Skin of body (tissue), 2 donors: ENCODE measurements around the gene DELE1. TPM values are rescaled to one million over a fixed set of nuclear protein-coding genes. Genes with fewer than 3 reads are reported as not detected.

Source experiments
- DNase-seq: peaks from one replicate; lab custom pipeline; 2025; lab: John Stamatoyannopoulos, UW
- total RNA-seq: library from RNA; depleted of rRNA; stranded (reverse); fragments of >200 nt; gene quantifications from one replicate; pipeline ENCODE4 v1.2.3, GENCODE V29; 2014

Gene DELE1, protein sequence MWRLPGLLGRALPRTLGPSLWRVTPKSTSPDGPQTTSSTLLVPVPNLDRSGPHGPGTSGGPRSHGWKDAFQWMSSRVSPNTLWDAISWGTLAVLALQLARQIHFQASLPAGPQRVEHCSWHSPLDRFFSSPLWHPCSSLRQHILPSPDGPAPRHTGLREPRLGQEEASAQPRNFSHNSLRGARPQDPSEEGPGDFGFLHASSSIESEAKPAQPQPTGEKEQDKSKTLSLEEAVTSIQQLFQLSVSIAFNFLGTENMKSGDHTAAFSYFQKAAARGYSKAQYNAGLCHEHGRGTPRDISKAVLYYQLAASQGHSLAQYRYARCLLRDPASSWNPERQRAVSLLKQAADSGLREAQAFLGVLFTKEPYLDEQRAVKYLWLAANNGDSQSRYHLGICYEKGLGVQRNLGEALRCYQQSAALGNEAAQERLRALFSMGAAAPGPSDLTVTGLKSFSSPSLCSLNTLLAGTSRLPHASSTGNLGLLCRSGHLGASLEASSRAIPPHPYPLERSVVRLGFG
- total RNA-seq, result 43.8 TPM

DNA sequence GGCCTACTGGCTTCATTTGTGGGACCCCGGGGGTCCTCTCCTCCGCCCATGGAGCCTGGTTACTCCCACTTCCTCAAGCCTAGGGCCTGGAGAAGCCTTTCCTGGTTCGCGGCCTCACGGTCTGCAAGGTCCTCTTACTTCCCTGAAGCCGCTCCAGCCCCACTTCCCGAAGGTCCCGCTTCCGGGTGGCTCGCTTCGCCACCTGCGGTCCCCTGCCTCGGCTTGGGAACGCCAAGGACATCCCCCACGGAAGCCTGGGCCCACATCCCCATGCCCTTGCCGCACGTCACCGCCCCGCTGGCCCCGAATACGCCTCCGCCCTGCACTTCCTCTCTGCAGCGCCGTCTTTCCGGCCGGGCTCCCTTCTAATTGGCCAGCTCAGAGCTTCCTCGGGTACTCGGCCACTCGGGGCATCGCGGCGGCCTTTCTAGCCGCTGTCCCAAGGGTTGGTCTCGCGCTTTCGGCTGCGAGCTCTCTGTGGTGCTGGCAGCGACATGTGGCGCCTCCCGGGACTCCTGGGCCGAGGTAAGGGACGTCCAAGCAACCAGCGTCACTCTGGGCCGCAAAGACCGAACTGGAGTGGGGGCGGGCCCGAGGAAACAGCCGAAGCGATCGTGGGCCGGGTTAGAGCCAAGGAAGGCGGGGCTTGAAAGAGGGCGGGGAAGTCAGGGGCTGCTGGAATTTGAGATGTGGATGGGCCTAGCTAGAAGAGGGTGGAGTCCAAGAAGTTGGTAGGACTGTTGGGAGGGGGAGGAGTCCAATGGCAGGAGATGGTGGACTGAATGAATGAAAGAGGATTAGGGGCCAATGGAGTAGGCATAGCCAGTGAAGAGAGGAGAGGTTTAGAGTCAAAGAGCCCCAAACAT is at the start of gene DELE1:
TSS of gene DELE1 (plus strand) at position 424 of the 866 bp plus-strand sequence. CDS start at position 495, 71 bp downstream.
- peak; percentile 89 for DNase-seq

DNA sequence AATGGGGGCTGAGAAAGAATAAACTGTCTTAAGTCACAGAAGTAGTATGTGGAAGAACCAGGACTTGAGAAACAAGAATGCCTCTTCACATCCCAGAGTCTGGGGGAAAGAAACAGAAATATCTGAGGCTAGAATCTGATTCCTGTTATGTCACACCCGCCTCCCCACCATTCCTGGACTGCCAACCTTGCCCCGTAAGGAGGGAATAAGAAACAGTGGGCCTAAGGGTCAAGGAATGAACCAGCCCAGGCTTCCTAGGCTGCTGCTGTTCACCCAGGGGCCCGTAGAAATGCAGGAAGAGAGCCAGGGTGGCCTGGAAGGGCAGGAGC is 49.8 kb upstream of the DELE1 start:
- no peak for DNase-seq

DNA sequence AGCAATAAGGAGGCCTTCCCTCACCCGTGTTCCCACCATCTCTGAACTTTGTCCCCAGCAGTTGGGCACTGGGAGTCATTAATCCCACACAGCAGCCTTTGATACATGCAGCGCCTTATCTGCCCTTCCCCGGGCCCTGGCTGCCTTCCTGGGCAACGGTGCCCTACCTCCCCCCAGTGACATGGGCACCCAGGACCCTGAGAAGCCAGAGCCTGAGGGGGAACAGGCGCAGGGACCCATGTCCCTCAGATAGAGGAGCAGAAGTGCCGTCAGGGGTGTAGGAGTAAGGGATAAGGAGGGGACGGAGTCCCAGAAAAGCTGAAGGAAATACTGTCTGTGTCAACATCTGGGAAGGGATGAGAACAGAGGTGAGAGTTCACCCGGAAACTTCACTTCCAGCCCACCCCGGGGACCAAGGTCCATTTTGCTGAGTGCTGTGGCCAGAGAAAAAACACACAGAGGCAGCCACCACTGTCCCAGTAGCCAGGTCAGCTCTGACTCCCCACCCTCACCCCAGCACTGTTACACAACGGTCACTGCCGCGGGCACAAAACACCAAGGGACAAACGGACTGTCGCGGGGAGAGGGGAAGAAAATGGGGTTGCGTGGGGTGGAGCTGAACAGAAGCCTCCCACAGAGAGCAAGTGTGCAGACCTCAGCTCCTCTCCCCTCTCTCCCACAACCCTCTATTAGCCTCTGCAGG is 49.3 kb upstream of the DELE1 start:
- DNase-seq, result no peak

GRCh38 chr5:141875022-141875740 is 48.5 kb upstream of the DELE1 start:
- no peak for DNase-seq

DNA sequence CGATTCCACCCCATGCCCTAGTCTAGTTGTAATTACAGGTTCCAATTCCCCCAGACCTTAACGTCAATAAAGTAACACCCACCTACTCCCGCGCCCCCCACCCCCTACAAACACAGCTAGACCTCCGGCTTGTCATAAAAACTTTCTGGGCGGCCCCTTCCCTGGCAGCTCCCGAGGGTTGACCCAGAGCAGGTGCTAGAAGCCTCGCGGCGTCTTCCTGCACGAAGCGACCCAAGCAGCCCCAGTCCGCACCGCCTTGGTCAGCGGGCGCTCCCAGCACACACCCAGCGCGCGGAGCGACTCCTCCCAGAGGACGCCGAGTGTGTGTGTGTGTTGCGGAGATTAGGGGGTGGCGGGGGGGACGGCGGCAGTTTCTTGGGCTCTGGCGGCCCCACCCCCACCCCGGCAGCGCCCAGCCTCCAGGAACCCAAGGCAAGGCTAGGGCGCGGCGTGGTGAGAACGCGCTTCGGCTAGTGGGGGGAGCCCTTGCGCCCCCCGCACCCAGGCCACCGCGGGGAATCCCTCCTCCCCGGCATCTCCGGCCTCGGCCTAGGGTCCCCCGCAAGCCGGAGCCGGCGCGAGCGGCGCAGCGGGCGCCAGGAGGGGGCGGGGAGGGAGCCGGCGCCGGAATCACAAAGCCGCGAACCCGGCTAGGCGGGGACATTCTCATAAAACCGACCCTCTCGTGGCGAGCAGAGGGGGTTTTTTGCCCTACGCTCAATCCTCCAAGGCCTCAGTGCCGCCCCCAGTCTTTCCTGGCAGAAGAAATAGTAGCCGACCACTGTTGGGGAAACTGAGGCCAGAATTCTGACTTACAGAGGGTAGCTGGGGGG is 47.7 kb upstream of the DELE1 start:
- no peak for DNase-seq

DNA sequence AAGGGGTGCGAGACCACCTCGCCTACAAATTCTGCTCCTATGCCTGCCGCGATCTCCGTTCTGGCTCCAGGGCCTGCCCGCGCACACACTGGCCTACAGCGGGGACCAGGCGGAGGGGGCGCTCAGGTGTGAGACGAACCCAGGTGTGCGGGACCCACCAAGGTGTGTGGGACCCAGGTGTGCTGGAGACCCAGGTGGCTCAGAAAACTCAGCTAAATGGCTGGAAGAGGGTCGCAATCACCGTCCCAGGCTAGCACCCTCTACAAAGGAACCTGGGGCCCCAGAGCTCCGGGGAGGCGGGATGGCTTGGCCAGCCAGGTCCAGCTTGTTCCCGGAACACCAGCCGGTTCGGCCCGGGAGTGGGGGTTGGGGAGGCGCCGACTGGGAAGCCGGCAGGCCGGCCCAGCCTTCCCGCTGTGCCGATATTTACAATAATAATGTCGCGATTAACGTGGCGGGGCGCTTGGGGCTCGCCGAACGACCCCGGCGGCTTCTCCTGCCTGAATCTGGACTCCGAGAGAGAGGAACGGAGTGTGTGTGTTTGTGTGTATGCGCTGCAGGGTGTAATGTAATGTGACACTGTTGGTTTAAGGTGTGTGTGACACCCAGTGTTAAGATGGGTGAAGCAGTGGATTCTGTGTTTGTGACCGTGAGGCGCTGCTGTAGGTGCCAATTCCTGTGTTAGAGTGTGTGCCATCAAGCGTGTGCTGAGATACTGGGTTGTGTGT is 46.9 kb upstream of the DELE1 start:
- DNase-seq, result no peak

DNA sequence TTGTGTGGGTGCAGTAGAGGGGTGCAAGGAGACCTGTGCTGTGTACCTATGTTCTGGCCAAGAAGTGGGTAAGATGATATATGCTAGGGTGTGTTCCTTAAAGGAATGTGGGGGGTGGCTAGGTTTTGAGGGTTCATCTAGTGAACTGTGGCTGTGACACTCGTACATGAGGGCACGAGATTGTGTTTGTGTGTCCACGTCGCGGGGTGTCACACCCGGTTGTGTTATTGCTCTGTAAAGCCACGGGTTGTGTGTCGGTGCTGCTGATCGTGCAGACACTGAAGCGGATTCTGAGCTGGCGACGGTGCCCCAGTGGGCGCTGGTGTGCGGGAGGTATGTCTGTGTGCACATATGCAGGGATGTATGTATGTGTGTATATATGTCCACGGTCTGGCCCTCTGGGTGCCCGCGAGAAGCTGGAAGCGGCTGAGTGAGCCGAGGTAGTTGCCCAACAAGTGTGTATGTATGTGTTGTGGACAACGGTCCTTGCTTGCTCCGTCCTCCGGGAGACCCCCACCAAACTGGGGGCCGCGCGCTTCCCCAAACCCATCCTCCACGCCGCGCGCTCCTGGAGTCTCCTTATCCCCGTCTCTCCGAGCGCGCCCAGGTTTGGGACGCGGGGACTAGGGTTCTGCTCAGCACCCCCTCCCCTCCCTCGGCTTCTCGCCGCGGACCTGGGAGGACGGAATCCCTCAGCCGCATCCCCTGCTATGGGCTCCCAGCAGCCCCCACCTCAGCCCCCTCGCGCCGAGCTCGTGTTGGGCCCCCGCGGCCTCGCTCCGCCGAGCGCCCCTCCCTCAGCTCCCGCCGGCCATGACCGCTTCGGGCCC is 46.1 kb upstream of the DELE1 start:
- DNase-seq, result no peak

DNA sequence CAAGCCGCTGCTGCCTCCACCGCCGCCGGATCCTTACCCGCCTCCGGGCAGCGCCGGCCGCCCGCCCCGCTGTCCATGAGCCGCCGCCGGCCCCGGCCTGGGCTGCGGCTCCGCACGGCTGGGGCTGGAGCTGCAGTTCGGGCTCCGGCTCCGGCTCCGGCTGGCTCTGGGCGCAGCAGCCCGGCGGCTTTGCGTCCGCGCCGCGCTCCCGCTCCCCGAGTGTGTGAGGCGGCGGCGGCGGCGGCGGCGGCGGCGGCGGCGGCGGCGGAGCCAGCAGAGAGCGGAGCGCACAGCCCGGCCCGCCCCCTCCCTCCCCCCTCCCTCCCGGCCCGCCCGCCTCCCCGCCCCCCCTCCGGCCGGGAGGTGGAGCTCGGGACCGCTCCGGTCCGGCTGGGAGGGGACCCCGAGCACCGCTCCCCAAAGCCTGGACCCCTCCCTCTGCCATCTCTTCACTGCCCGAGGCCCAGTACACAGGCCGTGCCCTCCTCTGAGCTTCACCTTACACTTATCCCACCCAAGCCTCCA is 45.4 kb upstream of the DELE1 start, which contains the start of gene PCDH1:
TSS of gene PCDH1 (minus strand) at position 225 of the 525 bp plus-strand sequence. CDS start at position 77, 148 bp downstream.
- DNase-seq, result no peak

DNA sequence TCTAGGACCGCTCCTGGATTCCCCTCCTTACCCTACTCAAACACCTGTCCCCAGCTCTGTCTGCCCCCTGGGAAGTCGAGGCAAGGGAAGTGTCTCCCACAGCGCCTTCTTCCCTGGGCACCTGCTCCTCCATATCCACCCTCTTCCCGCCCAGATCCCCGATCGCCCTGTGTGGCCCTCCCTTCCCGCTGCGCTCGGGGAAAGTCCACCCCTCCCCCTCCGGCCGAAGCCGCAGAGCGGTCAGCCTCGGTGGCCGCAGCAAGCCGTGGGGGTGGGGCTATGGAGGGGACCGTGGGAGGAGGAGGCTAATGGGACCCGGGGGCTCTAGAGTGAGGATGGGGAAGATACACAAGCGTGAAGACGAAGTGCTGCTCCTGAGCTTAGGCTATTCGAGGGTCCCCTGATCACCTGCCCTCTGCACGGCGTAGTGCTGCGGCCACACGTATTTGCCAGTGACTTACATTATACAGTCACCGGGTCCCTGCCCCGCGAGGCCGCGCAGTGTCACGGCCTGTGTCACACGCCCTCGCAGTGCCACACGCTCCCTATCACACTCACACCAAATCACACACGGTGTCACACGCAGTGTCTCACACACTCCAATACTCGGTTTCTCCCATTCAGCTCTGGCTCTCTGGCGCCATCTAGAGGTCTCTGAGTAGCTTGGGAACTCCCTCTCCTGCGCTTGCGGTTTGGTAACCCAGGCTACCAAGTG is 44.8 kb upstream of the DELE1 start:
- peak; percentile 90 for DNase-seq

- DNase-seq, result no peak
Measured at GRCh38 chr5:141879426-141879759, 44.3 kb upstream of the DELE1 start.

GRCh38 chr5:141879941-141880738 is 43.5 kb upstream of the DELE1 start:
- no peak for DNase-seq

- DNase-seq, result peak; percentile 18
Measured at GRCh38 chr5:141880961-141881801, 42.5 kb upstream of the DELE1 start.

- DNase-seq, result no peak
Measured at GRCh38 chr5:141881886-141882285, 41.8 kb upstream of the DELE1 start.

GRCh38 chr5:141882594-141883183 is 41.0 kb upstream of the DELE1 start:
- no peak for DNase-seq

GRCh38 chr5:141883184-141883891 is 40.3 kb upstream of the DELE1 start:
- no peak for DNase-seq
